Mesendoderm (in vitro differentiated cells): ENCODE measurements around the gene DENND4A.

Experiments used
- DNase-seq: peaks from one replicate; pipeline ENCODE4 v3.0.0; 2013
- H2AK5ac ChIP-seq: 2 replicates; pipeline ENCODE4 v1.6.1; 2013; ENCODE audit warnings: low read length, inconsistent platforms
- H2BK120ac ChIP-seq: 2 replicates; pipeline ENCODE4 v1.6.1; 2013; ENCODE audit warnings: low read depth, mild to moderate bottlenecking, low read length, moderate library complexity, mixed read lengths
- H2BK15ac ChIP-seq: replicated peaks from 2 replicates; pipeline ENCODE4 v1.6.1; 2013; ENCODE audit warnings: low read depth, mild to moderate bottlenecking, moderate library complexity
- H2BK5ac ChIP-seq: 2 replicates; pipeline ENCODE4 v1.6.1; 2013; ENCODE audit warnings: low read length, inconsistent platforms
- H3K18ac ChIP-seq: 2 replicates; pipeline ENCODE4 v1.6.1; 2013; ENCODE audit warnings: mild to moderate bottlenecking, low read length, mixed read lengths
- H3K23ac ChIP-seq: one replicate; pipeline ENCODE4 v1.6.1; 2013; ENCODE audit warnings: low read length
- H3K27ac ChIP-seq: 2 replicates; pipeline ENCODE4 v1.5.1; 2013; ENCODE audit warnings: low read depth, mild to moderate bottlenecking, inconsistent platforms, low read length, moderate library complexity
- H3K27me3 ChIP-seq: 2 replicates; pipeline ENCODE4 v1.6.1; 2013; ENCODE audit warnings: low read length, control low read depth, mild to moderate bottlenecking, inconsistent platforms; ENCODE audit not compliant: insufficient read depth, poor library complexity
- H3K36me3 ChIP-seq: 2 replicates; pipeline ENCODE4 v1.6.1; 2013; ENCODE audit warnings: low read length, inconsistent platforms; ENCODE audit not compliant: control insufficient read depth, insufficient read depth
- H3K4ac ChIP-seq: one replicate; pipeline ENCODE4 v1.6.1; 2013; ENCODE audit warnings: low read depth, mild to moderate bottlenecking, low read length, moderate library complexity
- H3K4me1 ChIP-seq: 2 replicates; pipeline ENCODE4 v1.6.1; 2013; ENCODE audit warnings: low read depth, low read length, inconsistent platforms; ENCODE audit not compliant: control insufficient read depth
- H3K4me2 ChIP-seq: 2 replicates; pipeline ENCODE4 v1.6.1; 2013; ENCODE audit warnings: low read length
- H3K4me3 ChIP-seq: 2 replicates; pipeline ENCODE4 v1.5.1; 2013; ENCODE audit warnings: mild to moderate bottlenecking, low read length
- H3K56ac ChIP-seq: one replicate; pipeline ENCODE4 v1.6.1; 2013; ENCODE audit warnings: low read length
- H3K79me1 ChIP-seq: 2 replicates; pipeline ENCODE4 v1.6.1; 2013; ENCODE audit warnings: low read length, inconsistent platforms
- H3K79me2 ChIP-seq: 2 replicates; pipeline ENCODE4 v1.6.1; 2013; ENCODE audit warnings: mild to moderate bottlenecking, low read length; ENCODE audit not compliant: control insufficient read depth, insufficient read depth
- H3K9ac ChIP-seq: 2 replicates; pipeline ENCODE4 v1.6.1; 2013; ENCODE audit warnings: low read length, inconsistent platforms
- H4K5ac ChIP-seq: one replicate; pipeline ENCODE4 v1.6.1; 2013; ENCODE audit warnings: low read length
- H4K8ac ChIP-seq: one replicate; pipeline ENCODE4 v1.6.1; 2013; ENCODE audit warnings: low read depth, mild to moderate bottlenecking, control low read depth, low read length, moderate library complexity
- WGBS: extraction: QIAGEN DNeasy Blood & Tissue Kit; methylation state at CpG from one replicate; pipeline ENCODE4 v1.1.7; 2013; ENCODE audit warnings: low lambda C conversion rate, missing lambda C conversion rate; ENCODE audit not compliant: insufficient coverage; ENCODE audit errors: extremely low coverage; 5-methylcytosine and 5-hydroxymethylcytosine counted together

DENND4A gene

DNA sequence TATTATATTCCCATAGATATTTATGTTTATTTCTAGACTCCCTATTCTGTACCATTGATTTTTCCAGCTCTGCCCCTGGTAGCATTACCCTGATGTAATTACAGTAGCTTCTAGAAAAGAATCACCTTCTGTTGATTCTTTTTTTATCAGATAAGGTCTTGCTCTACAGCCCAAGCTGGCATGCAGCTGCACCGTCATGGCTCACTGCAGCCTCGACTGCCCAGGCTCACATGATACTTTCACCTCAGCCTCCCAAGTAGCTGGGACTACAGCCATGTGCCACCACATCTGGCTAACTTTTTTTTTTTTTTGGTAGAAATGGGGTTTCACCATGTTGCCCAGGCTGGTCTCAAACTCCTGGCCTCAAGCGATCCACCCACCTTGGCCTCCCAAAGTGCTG is 128.6 kb downstream of the DENND4A start:
- no peaks in the 10 kb centered on the region for H3K79me2 ChIP-seq
- H3K27ac ChIP-seq = no peak overlapping the region
- H2BK5ac ChIP-seq = no peak overlapping the region
- no peak overlapping the region for H2AK5ac ChIP-seq
- H4K8ac ChIP-seq = no peak overlapping the region
- H4K5ac ChIP-seq = no peak overlapping the region
- H3K79me1 ChIP-seq = no peaks in the 10 kb centered on the region
- H3K4me3 ChIP-seq = no peak overlapping the region
- DNase-seq = no peak
- no CpG with 5 or more reads among the region's 3 CpGs for whole genome bisulfite sequencing
- H2BK120ac ChIP-seq = no peak overlapping the region
- H3K56ac ChIP-seq = no peak overlapping the region
- no peak overlapping the region for H3K4ac ChIP-seq
- H3K27me3 ChIP-seq = no peaks in the 10 kb centered on the region
- H3K9ac ChIP-seq = no peak overlapping the region
- no peaks in the 10 kb centered on the region for H3K36me3 ChIP-seq
- no peaks in the 10 kb centered on the region for H3K4me1 ChIP-seq
- no peak overlapping the region for H2BK15ac ChIP-seq
- no peak overlapping the region for H3K18ac ChIP-seq
- H3K23ac ChIP-seq = no peak overlapping the region
- no peak overlapping the region for H3K4me2 ChIP-seq

DNA sequence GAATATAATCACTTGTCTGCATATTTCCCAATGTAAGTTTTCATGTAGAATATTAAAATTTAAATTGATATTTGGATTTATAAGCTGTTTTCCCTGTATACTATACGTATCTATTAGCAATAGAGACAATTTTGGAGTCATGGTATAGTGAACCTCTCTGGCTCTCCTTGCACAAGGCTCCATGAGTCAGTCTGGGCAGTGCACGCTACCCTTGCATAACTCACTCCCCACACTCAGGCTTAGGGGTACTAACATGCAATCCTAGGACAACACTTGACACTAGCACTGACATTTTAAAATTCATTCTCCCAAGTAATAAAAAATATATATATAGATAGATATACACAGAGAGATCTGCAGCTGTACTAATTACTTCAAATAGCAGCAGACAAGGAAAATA is 131.2 kb downstream of the DENND4A start:
- no peaks in the 10 kb centered on the region for H3K27me3 ChIP-seq
- no peak overlapping the region for H2BK120ac ChIP-seq
- no peaks in the 10 kb centered on the region for H3K79me1 ChIP-seq
- H3K79me2 ChIP-seq = no peaks in the 10 kb centered on the region
- H3K4me3 ChIP-seq = no peak overlapping the region
- no peak for DNase-seq
- no peak overlapping the region for H3K4ac ChIP-seq
- no peak overlapping the region for H4K5ac ChIP-seq
- no peak overlapping the region for H3K56ac ChIP-seq
- H3K4me2 ChIP-seq = no peak overlapping the region
- H3K36me3 ChIP-seq = no peaks in the 10 kb centered on the region
- H2BK5ac ChIP-seq = no peak overlapping the region
- H3K9ac ChIP-seq = no peak overlapping the region
- H3K23ac ChIP-seq = no peak overlapping the region
- H4K8ac ChIP-seq = no peak overlapping the region
- no peaks in the 10 kb centered on the region for H3K4me1 ChIP-seq
- H3K27ac ChIP-seq = no peak overlapping the region
- no peak overlapping the region for H2AK5ac ChIP-seq
- no peak overlapping the region for H2BK15ac ChIP-seq
- WGBS = no CpG with 5 or more reads among the region's 2 CpGs
- no peak overlapping the region for H3K18ac ChIP-seq

DNA sequence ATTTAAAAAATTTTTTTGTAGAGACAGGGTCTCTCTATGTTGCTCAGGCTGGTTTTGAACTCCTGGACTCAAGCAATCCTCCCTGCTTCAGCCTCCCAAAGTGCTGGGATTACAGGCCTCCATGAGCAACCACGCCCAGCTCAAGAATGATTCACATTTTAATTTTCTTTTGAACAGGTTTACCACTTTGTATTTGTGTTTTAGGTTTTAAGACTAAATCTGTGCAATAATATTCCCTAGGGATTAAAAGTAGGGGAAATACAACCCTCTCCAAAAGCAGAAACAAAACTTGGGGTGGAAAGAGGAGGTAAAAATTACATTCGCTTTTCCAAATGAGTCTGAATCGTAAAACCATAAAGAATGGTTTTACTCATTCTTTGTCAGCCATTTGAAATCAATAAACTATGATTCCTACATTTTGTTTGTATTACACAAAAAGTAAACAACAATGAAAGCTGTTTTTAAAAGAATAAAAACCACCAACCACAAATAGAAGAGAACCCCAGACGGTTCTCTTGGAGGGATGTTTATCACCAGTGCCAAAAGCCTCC is 132.5 kb downstream of the DENND4A start:
- Histone ChIP-seq H3K9ac (no peak overlapping the region), H2BK15ac (no peak overlapping the region), H3K27me3 (no peaks in the 10 kb centered on the region), H2BK5ac (no peak overlapping the region), H3K79me2 (no peaks in the 10 kb centered on the region), H3K4me3 (no peak overlapping the region), H3K4ac (no peak overlapping the region), H4K5ac (no peak overlapping the region), H3K4me2 (no peak overlapping the region), H3K4me1 (no peaks in the 10 kb centered on the region), H3K27ac (no peak overlapping the region), H3K23ac (no peak overlapping the region), H3K36me3 (no peaks in the 10 kb centered on the region), H2AK5ac (no peak overlapping the region), H2BK120ac (no peak overlapping the region), H4K8ac (no peak overlapping the region), H3K56ac (no peak overlapping the region), H3K79me1 (no peaks in the 10 kb centered on the region), H3K18ac (no peak overlapping the region)
- WGBS = no CpG with 5 or more reads among the region's 4 CpGs
- no peak for DNase-seq

DNA sequence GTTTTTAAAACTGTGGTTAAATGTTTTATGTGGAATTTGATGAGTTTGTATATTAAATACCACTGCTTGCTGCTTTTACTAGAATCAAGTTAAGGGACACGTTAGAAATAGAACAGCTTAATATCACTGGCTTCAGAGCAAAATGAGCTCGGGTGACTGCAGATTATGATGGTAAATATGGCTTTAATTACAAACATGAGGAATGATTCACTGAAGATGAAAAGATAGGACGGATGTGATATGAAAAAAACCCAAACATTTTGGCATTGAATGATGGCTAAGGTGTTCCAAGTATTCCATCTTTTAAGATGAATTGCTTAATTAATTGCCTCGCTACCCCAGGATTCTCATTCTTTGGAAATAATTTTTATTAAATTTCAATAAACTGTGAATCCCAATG is 136.6 kb downstream of the DENND4A start:
- H2BK15ac ChIP-seq = no peak overlapping the region

DNA sequence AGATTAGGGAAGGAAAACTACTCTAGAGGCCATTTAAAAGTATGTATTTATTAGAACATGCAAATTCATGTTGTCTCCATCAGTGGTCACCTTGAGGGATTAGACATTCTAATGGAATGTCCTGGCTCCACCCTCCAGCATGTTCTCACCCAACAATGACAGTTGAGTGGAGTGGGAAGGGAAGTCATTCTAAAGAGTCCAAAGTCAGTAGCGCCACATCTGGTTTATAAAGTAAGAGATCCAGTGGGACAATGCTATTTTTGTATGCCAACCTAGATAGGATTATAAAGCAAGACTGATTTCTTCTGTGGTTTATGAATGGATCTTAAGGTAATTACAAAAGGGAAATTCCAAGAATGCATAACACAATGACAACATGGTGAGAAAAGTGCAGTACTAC is 137.1 kb downstream of the DENND4A start:
- H2BK5ac ChIP-seq = no peak overlapping the region
- H3K36me3 ChIP-seq = no peaks in the 10 kb centered on the region
- no peak overlapping the region for H2BK120ac ChIP-seq
- no peak overlapping the region for H3K56ac ChIP-seq
- no peak overlapping the region for H3K18ac ChIP-seq
- no peak overlapping the region for H4K5ac ChIP-seq
- no peaks in the 10 kb centered on the region for H3K79me1 ChIP-seq
- no peaks in the 10 kb centered on the region for H3K79me2 ChIP-seq
- H4K8ac ChIP-seq = no peak overlapping the region
- no peak overlapping the region for H3K9ac ChIP-seq
- no peak overlapping the region for H3K23ac ChIP-seq
- H3K27ac ChIP-seq = no peak overlapping the region
- H3K4me3 ChIP-seq = no peak overlapping the region
- peak; percentile 18 for DNase-seq
- H2AK5ac ChIP-seq = no peak overlapping the region
- H3K4me2 ChIP-seq = no peak overlapping the region
- WGBS = no CpG with 5 or more reads among the region's 1 CpG
- H2BK15ac ChIP-seq = no peak overlapping the region
- no peaks in the 10 kb centered on the region for H3K27me3 ChIP-seq
- no peak overlapping the region for H3K4ac ChIP-seq
- H3K4me1 ChIP-seq = no peaks in the 10 kb centered on the region

More for the DNA sequence above, 136.6 kb downstream of the DENND4A start:
- no peak overlapping the region for H4K8ac ChIP-seq
- H3K79me2 ChIP-seq = no peaks in the 10 kb centered on the region
- H3K18ac ChIP-seq = no peak overlapping the region
- H2AK5ac ChIP-seq = no peak overlapping the region
- H3K56ac ChIP-seq = no peak overlapping the region
- no peaks in the 10 kb centered on the region for H3K27me3 ChIP-seq
- H3K4me3 ChIP-seq = no peak overlapping the region
- no peak overlapping the region for H3K4me2 ChIP-seq
- no peak overlapping the region for H3K23ac ChIP-seq
- no peak overlapping the region for H3K27ac ChIP-seq
- no peaks in the 10 kb centered on the region for H3K36me3 ChIP-seq
- no CpG with 5 or more reads among the region's 4 CpGs for WGBS
- H2BK5ac ChIP-seq = no peak overlapping the region
- no peaks in the 10 kb centered on the region for H3K79me1 ChIP-seq
- no peak for DNase-seq
- H4K5ac ChIP-seq = no peak overlapping the region
- H3K4ac ChIP-seq = no peak overlapping the region
- H3K4me1 ChIP-seq = no peaks in the 10 kb centered on the region
- H2BK120ac ChIP-seq = no peak overlapping the region
- H3K9ac ChIP-seq = no peak overlapping the region

DNA sequence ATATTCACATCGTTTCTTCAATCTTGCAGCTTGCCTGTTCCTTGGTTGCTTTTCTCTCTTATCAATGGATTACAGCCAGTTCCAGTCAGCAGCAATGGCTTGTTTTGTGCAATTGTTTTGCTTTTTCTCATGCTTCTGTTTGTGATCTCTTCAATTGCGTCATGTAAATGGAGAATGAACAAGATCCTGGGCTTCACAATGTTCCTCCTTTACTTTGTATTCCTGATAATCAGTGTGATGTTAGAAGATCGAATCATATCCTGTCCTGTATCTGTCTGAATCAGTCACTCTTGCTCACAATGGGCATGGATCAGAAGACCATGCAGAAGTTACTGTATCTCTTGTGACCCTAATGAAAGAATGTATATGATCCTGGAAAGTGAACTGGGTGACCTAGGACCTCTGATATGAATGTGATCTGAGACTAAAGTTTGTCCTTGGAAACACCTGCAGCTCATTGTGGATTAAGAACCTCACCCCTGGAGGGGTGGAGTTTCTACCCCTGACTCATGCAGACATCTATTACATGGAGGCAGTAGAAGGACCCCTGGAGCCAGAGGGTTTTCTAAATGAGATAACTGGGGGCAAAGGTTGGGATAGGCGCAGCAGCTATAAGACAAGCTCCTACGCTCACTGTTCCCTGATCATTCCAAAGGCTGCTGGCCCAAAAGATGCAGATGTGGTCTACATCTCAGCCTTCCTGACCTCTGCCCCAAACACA is 138.1 kb downstream of the DENND4A start:
- Histone ChIP-seq H3K79me2 (no peaks in the 10 kb centered on the region), H3K9ac (no peak overlapping the region), H3K23ac (no peak overlapping the region), H2BK5ac (no peak overlapping the region), H3K4me3 (no peak overlapping the region), H3K27ac (no peak overlapping the region), H3K79me1 (no peaks in the 10 kb centered on the region), H4K8ac (no peak overlapping the region), H3K18ac (no peak overlapping the region), H3K4me2 (no peak overlapping the region), H3K4ac (no peak overlapping the region), H2AK5ac (no peak overlapping the region), H3K36me3 (no peaks in the 10 kb centered on the region), H2BK120ac (no peak overlapping the region), H3K27me3 (no peaks in the 10 kb centered on the region), H4K5ac (no peak overlapping the region), H3K56ac (no peak overlapping the region), H3K4me1 (no peaks in the 10 kb centered on the region), H2BK15ac (no peak overlapping the region)
- WGBS = no CpG with 5 or more reads among the region's 5 CpGs
- DNase-seq = no peak
